GM12864 (cell line): ENCODE results near the gene FXN.

ENCODE experiments used
- DNase-seq: peaks from one replicate; pipeline ENCODE4 v3.0.0-alpha.2; 2011; ENCODE audit warnings: low read depth
- H3K4me3 ChIP-seq: 2 replicates; pipeline ENCODE4 v1.5.1; 2011; ENCODE audit warnings: mild to moderate bottlenecking, low read depth, low read length, control low read depth
- CTCF ChIP-seq: IDR thresholded peaks from 2 replicates; pipeline ENCODE4 v1.5.1; 2011; ENCODE audit warnings: low read depth, mild to moderate bottlenecking, moderate library complexity, low read length, control low read depth, inconsistent platforms; ENCODE audit errors: missing control alignments

FXN gene

GRCh38 chr9:68998812-68999211 lies 36.7 kb upstream of the FXN start:
- no peak for TF ChIP-seq CTCF
- no peak overlapping the region for H3K4me3 ChIP-seq
- DNase-seq: no peak

- no peak overlapping the region for H3K4me3 ChIP-seq
- TF ChIP-seq CTCF: peak; percentile 87
- peak; percentile 68 for DNase-seq
Observed at GRCh38 chr9:68999393-69000105, 36.0 kb upstream of the FXN start.

GRCh38 chr9:69001921-69002320 lies 33.6 kb upstream of the FXN start:
- DNase-seq: no peak
- no peak overlapping the region for H3K4me3 ChIP-seq
- no peak for TF ChIP-seq CTCF

DNA sequence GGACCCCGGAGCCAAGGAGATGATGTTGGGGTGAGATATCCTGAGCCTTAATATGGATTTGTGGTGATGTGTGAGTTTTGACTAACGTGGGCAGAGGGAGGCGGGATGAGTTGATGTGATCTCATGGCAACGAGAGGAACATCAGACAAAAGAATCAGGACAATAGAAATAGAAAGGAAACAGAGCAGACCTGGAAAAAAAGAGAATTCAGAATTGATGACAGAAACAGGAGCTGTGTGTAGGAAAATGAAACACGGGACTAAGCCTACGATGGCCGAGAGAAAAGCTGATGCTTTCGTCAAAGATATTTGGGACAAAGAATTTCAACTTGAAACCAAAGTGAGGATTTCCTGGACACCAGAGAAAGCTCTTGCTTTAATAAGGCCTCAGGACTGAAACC lies 32.5 kb upstream of the FXN start:
- DNase-seq: no peak
- no peak for TF ChIP-seq CTCF
- H3K4me3 ChIP-seq: no peak overlapping the region

DNA sequence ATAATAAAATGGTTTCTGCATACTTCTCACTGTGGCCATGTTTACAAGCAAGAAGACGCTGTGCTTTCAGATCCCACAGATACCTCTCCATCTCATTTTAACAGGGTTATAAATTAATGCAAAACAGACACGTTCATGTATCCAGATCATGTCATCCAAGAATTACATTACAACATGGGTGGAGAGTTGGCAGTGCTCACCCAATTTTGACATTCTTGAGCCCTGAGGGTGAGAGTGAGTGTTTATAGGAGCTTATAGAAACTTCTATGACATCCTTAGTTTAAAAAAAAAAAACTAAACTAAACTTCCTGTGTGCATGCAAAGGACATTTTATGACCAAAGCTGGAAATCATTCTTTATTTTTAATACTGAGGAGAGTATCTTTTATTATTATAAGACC lies 30.7 kb upstream of the FXN start:
- TF ChIP-seq CTCF: no peak
- H3K4me3 ChIP-seq: no peak overlapping the region
- DNase-seq: no peak

- no peak for DNase-seq
Observed at GRCh38 chr9:69009708-69010107, 25.8 kb upstream of the FXN start.

More at GRCh38 chr9:69009708-69010107, 25.8 kb upstream of the FXN start:
- TF ChIP-seq CTCF: no peak
- H3K4me3 ChIP-seq: no peak overlapping the region
